ENCODE data around the gene PBXIP1. TPM values are rescaled to one million over a fixed set of nuclear protein-coding genes. Genes with fewer than 3 reads are reported as not detected.

The PBXIP1 gene
- total and polyA plus RNA-seq, 2 of the 13 experiments (the other 11 are each of a cell fraction or from before 2014, with no cell fraction given): 16.3 to 31.9 TPM

DNA sequence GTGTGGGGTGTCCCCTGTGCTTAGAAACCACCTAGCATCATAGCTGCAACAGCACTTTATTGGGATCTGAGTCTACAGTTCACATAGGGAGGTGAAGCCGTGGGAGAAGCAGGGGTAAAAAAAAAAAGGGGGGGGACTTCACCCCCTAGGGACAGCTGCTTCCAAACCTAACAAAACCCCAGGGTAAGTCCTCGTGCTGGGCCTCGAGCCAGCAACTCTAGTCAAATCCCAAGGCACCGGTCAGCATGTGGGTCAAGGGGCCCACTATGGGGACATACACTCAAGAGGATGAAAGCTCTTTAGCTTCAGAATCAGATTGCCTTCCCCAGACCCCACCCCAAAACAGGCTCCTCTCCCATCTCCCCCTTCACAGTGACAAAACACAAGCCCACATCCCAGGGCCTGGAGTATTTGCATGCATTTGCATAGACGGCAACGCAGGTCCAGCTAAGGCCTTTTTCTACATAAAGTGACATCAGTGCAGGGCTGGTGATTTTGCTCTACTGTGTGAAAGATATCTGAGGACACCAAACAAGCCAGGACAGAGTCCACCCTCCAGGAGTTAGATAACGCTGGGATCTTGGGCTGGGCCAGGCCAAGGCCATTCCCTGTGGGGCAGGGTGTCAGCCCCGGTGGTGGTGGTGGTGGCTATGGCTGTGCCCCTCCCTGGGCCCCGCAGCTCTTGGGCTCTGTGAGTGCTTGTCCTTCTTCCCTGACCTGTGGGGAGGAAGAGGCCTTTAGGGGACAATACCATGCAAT lies 11.3 kb downstream of the PBXIP1 start (continued):
- TF ChIP-seq, protein P1, sequence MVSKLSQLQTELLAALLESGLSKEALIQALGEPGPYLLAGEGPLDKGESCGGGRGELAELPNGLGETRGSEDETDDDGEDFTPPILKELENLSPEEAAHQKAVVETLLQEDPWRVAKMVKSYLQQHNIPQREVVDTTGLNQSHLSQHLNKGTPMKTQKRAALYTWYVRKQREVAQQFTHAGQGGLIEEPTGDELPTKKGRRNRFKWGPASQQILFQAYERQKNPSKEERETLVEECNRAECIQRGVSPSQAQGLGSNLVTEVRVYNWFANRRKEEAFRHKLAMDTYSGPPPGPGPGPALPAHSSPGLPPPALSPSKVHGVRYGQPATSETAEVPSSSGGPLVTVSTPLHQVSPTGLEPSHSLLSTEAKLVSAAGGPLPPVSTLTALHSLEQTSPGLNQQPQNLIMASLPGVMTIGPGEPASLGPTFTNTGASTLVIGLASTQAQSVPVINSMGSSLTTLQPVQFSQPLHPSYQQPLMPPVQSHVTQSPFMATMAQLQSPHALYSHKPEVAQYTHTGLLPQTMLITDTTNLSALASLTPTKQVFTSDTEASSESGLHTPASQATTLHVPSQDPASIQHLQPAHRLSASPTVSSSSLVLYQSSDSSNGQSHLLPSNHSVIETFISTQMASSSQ (IDR thresholded peaks at IDR 0.05; ENCODE audit: low read depth): no peak
- TF ChIP-seq, protein P1 (CRISPR knock-in tag; IDR thresholded peaks at IDR 0.05; ENCODE audit: borderline replicate concordance): no peak
- TF ChIP-seq ZFP37 (CRISPR knock-in tag; IDR thresholded peaks at IDR 0.05; ENCODE audit: borderline replicate concordance): peak; percentile 90
- no peak for TF ChIP-seq RBFOX2 (IDR thresholded peaks at IDR 0.05; ENCODE audit: low read depth, low read length)
- TF ChIP-seq ZNF234 (CRISPR knock-in tag; conservative IDR thresholded peaks at IDR 0.05): no peak
- TF ChIP-seq SOX5 (CRISPR knock-in tag; IDR thresholded peaks at IDR 0.05; ENCODE audit: borderline replicate concordance): peak; percentile 70; the same call in 1 of the 2 replicates
- peak in 1 of 2 experiments; percentile 57; a peak in 2 of 4 replicates for TF ChIP-seq NR2F1 (CRISPR knock-in tag; IDR thresholded peaks at IDR 0.05)
- no peak for TF ChIP-seq ZNF101 (CRISPR knock-in tag; IDR thresholded peaks at IDR 0.05; ENCODE audit: borderline replicate concordance, low read depth)
- no peak for TF ChIP-seq MAF1 (CRISPR knock-in tag; IDR thresholded peaks at IDR 0.05; ENCODE audit: borderline replicate concordance)
- no peak for TF ChIP-seq SIN3B (IDR thresholded peaks at IDR 0.05; ENCODE audit: low read length)
- no peak for TF ChIP-seq TBX3 (IDR thresholded peaks at IDR 0.05; ENCODE audit: borderline replicate concordance)
- no peak for TF ChIP-seq FOSL1 (CRISPR knock-in tag; IDR thresholded peaks at IDR 0.05; ENCODE audit: borderline replicate concordance)
- TF ChIP-seq, protein P2, sequence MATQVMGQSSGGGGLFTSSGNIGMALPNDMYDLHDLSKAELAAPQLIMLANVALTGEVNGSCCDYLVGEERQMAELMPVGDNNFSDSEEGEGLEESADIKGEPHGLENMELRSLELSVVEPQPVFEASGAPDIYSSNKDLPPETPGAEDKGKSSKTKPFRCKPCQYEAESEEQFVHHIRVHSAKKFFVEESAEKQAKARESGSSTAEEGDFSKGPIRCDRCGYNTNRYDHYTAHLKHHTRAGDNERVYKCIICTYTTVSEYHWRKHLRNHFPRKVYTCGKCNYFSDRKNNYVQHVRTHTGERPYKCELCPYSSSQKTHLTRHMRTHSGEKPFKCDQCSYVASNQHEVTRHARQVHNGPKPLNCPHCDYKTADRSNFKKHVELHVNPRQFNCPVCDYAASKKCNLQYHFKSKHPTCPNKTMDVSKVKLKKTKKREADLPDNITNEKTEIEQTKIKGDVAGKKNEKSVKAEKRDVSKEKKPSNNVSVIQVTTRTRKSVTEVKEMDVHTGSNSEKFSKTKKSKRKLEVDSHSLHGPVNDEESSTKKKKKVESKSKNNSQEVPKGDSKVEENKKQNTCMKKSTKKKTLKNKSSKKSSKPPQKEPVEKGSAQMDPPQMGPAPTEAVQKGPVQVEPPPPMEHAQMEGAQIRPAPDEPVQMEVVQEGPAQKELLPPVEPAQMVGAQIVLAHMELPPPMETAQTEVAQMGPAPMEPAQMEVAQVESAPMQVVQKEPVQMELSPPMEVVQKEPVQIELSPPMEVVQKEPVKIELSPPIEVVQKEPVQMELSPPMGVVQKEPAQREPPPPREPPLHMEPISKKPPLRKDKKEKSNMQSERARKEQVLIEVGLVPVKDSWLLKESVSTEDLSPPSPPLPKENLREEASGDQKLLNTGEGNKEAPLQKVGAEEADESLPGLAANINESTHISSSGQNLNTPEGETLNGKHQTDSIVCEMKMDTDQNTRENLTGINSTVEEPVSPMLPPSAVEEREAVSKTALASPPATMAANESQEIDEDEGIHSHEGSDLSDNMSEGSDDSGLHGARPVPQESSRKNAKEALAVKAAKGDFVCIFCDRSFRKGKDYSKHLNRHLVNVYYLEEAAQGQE (IDR thresholded peaks at IDR 0.05; ENCODE audit: borderline replicate concordance in 1 of 2, low read depth in 1 of 2, low read length in 2 of 2): no peak
- peak; percentile 69 for TF ChIP-seq HOXA3 (CRISPR knock-in tag; IDR thresholded peaks at IDR 0.05)
- no peak for TF ChIP-seq ZBTB7B (CRISPR knock-in tag; IDR thresholded peaks at IDR 0.05)
- no peak for TF ChIP-seq NFE2L1 (CRISPR knock-in tag; IDR thresholded peaks at IDR 0.05; ENCODE audit: borderline replicate concordance)
- TF ChIP-seq, protein P3, sequence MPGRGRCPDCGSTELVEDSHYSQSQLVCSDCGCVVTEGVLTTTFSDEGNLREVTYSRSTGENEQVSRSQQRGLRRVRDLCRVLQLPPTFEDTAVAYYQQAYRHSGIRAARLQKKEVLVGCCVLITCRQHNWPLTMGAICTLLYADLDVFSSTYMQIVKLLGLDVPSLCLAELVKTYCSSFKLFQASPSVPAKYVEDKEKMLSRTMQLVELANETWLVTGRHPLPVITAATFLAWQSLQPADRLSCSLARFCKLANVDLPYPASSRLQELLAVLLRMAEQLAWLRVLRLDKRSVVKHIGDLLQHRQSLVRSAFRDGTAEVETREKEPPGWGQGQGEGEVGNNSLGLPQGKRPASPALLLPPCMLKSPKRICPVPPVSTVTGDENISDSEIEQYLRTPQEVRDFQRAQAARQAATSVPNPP (CRISPR knock-in tag; IDR thresholded peaks at IDR 0.05): no peak
- no peak for TF ChIP-seq ZNF34 (CRISPR knock-in tag; IDR thresholded peaks at IDR 0.05; ENCODE audit: borderline replicate concordance)
- TF ChIP-seq NFRKB (IDR thresholded peaks at IDR 0.05): no peak
- TF ChIP-seq PHB2 (IDR thresholded peaks at IDR 0.05; ENCODE audit: partially characterized antibody): no peak
- no peak for TF ChIP-seq TOE1 (CRISPR knock-in tag; IDR thresholded peaks at IDR 0.05)
